IMR-90 (cell line): ENCODE data around the gene TMEM145. TPM values are rescaled to one million over a fixed set of nuclear protein-coding genes. Genes with fewer than 3 reads are reported as not detected.

Experiments used
- ATAC-seq: fragments of 200-7000 bp; cut with Tn5 transposase; 2 replicates; pipeline ENCODE4 v1.9.1; 2020; ENCODE audit warnings: low read depth, mild to moderate bottlenecking, moderate library complexity
- BruUV-seq: library from RNA; stranded (reverse); fragments of 400-500 nt; replicated peaks from 2 replicates; lab custom pipeline; 2021; lab: Mats Ljungman, UMichigan
- CTCF ChIA-PET: fragments of 300-600 bp; formaldehyde crosslinking; extraction: SDS; loops from one replicate; lab custom pipeline; 2021; ENCODE audit warnings: antibody characterized with exemption; lab: Yijun Ruan, JAX
- POLR2A ChIA-PET: fragments of 300-600 bp; sonication (Branson Sonifier 250); formaldehyde crosslinking; loops from one replicate; lab custom pipeline; 2022; ENCODE audit warnings: antibody characterized with exemption; ENCODE audit not compliant: unreplicated experiment; lab: Charles Lee
- DNase-seq: peaks from one replicate; pipeline ENCODE4 v3.0.0; 2013
- H2AFZ ChIP-seq: replicated peaks from 2 replicates; pipeline ENCODE3; 2013; ENCODE audit warnings: low read length, mild to moderate bottlenecking; ENCODE audit not compliant: poor library complexity
- H2AK5ac ChIP-seq: 2 replicates; pipeline ENCODE4 v1.6.1; 2013; ENCODE audit warnings: low read depth, low read length, inconsistent platforms
- H2AK9ac ChIP-seq: replicated peaks from 2 replicates; pipeline ENCODE3; 2013; ENCODE audit warnings: mild to moderate bottlenecking, low read depth, low read length, moderate library complexity; ENCODE audit not compliant: poor library complexity
- H2BK120ac ChIP-seq: 2 replicates; pipeline ENCODE4 v1.6.1; 2013; ENCODE audit warnings: low read depth, low read length, inconsistent platforms
- H2BK15ac ChIP-seq: 3 replicates; pipeline ENCODE4 v1.6.1; 2013; ENCODE audit warnings: low read depth, low read length, inconsistent platforms
- H2BK20ac ChIP-seq: 2 replicates; pipeline ENCODE4 v1.6.1; 2013; ENCODE audit warnings: low read depth, mild to moderate bottlenecking, inconsistent platforms, low read length, moderate library complexity
- H2BK5ac ChIP-seq: 2 replicates; pipeline ENCODE4 v1.6.1; 2013; ENCODE audit warnings: mild to moderate bottlenecking, low read depth, low read length, inconsistent platforms; ENCODE audit not compliant: poor library complexity, severe bottlenecking
- H3K14ac ChIP-seq: replicated peaks from 2 replicates; pipeline ENCODE4 v1.6.1; 2013; ENCODE audit warnings: low read depth, low read length, inconsistent platforms
- H3K18ac ChIP-seq: 2 replicates; pipeline ENCODE4 v1.6.1; 2013; ENCODE audit warnings: low read depth, low read length, control low read depth
- H3K23ac ChIP-seq: 2 replicates; pipeline ENCODE4 v1.6.1; 2013; ENCODE audit warnings: low read depth, low read length, inconsistent platforms
- H3K27ac ChIP-seq: 2 replicates; pipeline ENCODE4 v1.5.1; 2013; ENCODE audit warnings: mild to moderate bottlenecking, control low read depth, low read length; ENCODE audit not compliant: insufficient read depth
- H3K27me3 ChIP-seq: 2 replicates; pipeline ENCODE4 v1.6.1; 2013; ENCODE audit warnings: low read length; ENCODE audit not compliant: control insufficient read depth, insufficient read depth
- H3K36me3 ChIP-seq: 2 replicates; pipeline ENCODE4 v1.6.1; 2013; ENCODE audit warnings: low read length, mixed read lengths; ENCODE audit not compliant: control insufficient read depth, insufficient read depth
- H3K4ac ChIP-seq: 2 replicates; pipeline ENCODE4 v1.6.1; 2013; ENCODE audit warnings: low read depth, low read length, inconsistent platforms
- H3K4me1 ChIP-seq: 2 replicates; pipeline ENCODE4 v1.6.1; 2013; ENCODE audit warnings: low read length, mixed read lengths; ENCODE audit not compliant: control insufficient read depth, insufficient read depth
- H3K4me2 ChIP-seq: 2 replicates; pipeline ENCODE4 v1.6.1; 2013; ENCODE audit warnings: low read depth, mild to moderate bottlenecking, control low read depth, low read length, moderate library complexity
- H3K4me3 ChIP-seq: 2 replicates; pipeline ENCODE4 v1.5.1; 2013; ENCODE audit warnings: low read depth, mild to moderate bottlenecking, control low read depth, low read length, moderate library complexity; ENCODE audit not compliant: insufficient read depth
- H3K56ac ChIP-seq: 2 replicates; pipeline ENCODE4 v1.6.1; 2013; ENCODE audit warnings: low read length, inconsistent platforms; ENCODE audit not compliant: insufficient read depth; ENCODE audit errors: extremely low read depth
- H3K79me1 ChIP-seq, 2 experiments: 2 replicates each; pipeline ENCODE4 v1.6.1; 2013; ENCODE audit warnings: low read length in 2 of 2, inconsistent platforms in 1 of 2, low read depth in 1 of 2
- H3K9ac ChIP-seq: 2 replicates; pipeline ENCODE4 v1.6.1; 2013; ENCODE audit warnings: low read depth, low read length, control low read depth
- H3K9me1 ChIP-seq: 2 replicates; pipeline ENCODE4 v1.6.1; 2013; ENCODE audit warnings: low read length, inconsistent platforms; ENCODE audit not compliant: insufficient read depth
- H3K9me3 ChIP-seq: 2 replicates; pipeline ENCODE4 v1.6.1; 2013; ENCODE audit warnings: low read length; ENCODE audit not compliant: control insufficient read depth, insufficient read depth
- H4K20me1 ChIP-seq: 2 replicates; pipeline ENCODE4 v1.6.1; 2013; ENCODE audit warnings: low read length, inconsistent platforms; ENCODE audit not compliant: insufficient read depth
- H4K5ac ChIP-seq: 2 replicates; pipeline ENCODE4 v1.6.1; 2013; ENCODE audit warnings: mild to moderate bottlenecking, low read depth, low read length, control low read depth
- H4K8ac ChIP-seq, 2 experiments: 2 replicates each; pipeline ENCODE4 v1.6.1; 2013; ENCODE audit warnings: low read depth in 2 of 2, low read length in 2 of 2, control low read depth in 1 of 2, inconsistent platforms in 1 of 2
- H4K91ac ChIP-seq: 2 replicates; pipeline ENCODE4 v1.6.1; 2013; ENCODE audit warnings: low read depth, low read length, inconsistent platforms; ENCODE audit not compliant: insufficient read depth
- MAFK ChIP-seq: IDR thresholded peaks from 2 replicates; pipeline ENCODE4 v1.6.1; 2012; ENCODE audit warnings: low read depth, low read length, improper control_type of control experiment
- MXI1 ChIP-seq: IDR thresholded peaks from 2 replicates; pipeline ENCODE4 v1.6.1; 2012; ENCODE audit warnings: low read depth, mild to moderate bottlenecking, low read length, moderate library complexity, borderline replicate concordance
- POLR2A ChIP-seq: IDR thresholded peaks from 2 replicates; pipeline ENCODE4 v1.6.1; 2012; ENCODE audit warnings: mild to moderate bottlenecking, low read depth, low read length
- USF2 ChIP-seq: fragments of 150-350 bp; IDR thresholded peaks from 2 replicates; pipeline ENCODE4 v1.6.1; 2017; ENCODE audit warnings: mild to moderate bottlenecking, antibody characterized with exemption, low read length, low read depth
- WGBS, 2 experiments: methylation state at CpG; one replicate each; pipeline versions ENCODE4 v1.1.5 to v1.1.7; 2013; ENCODE audit warnings: missing lambda C conversion rate in 2 of 2; ENCODE audit not compliant: insufficient read length in 1 of 2; ENCODE audit errors: extremely low coverage in 2 of 2; 5-methylcytosine and 5-hydroxymethylcytosine counted together
- dilution Hi-C: fragments of 300-500 bp; cut with HindIII; formaldehyde crosslinking; loops from one replicate; pipeline ENCODE4 v1.14.3; 2018; ENCODE audit warnings: low sequenced_read_pairs; ENCODE audit not compliant: unreplicated experiment
- in situ Hi-C: fragments of 300-500 bp; cut with MboI; formaldehyde crosslinking; loops from 3 replicates; pipeline ENCODE4 v1.14.3; 2019; ENCODE audit warnings: low sequenced_read_pairs, inconsistent platforms, mixed read lengths
- intact Hi-C: fragments of 100-400 bp; cut with micrococcal nuclease; formaldehyde crosslinking; loops from 2 replicates; pipeline ENCODE4 v1.10.0; 2022
- polyA plus RNA-seq, 3 experiments: library from polyadenylated mRNA; depleted of rRNA; stranded (reverse); fragments of >200 nt; gene quantifications; 2 replicates each; pipeline ENCODE4 v1.2.3, GENCODE V29; 2012; ENCODE audit warnings: low replicate concordance in 1 of 3
- total RNA-seq: library from RNA; depleted of rRNA; stranded (reverse); fragments of >200 nt; gene quantifications from 2 replicates; pipeline ENCODE4 v1.2.3, GENCODE V29; 2012
- TF ChIP-seq, protein P1 (sequence below): fragments of 150-350 bp; IDR thresholded peaks from 2 replicates; pipeline ENCODE4 v1.6.1; 2016; ENCODE audit warnings: low read depth, mild to moderate bottlenecking, low read length, moderate library complexity, borderline replicate concordance

TMEM145 gene
- total and polyA plus RNA-seq, 2 of the 4 experiments (the other 2 are of a cell fraction): under 0.01 to 0.41 TPM

- no peak overlapping the region for H3K56ac ChIP-seq
- H4K8ac ChIP-seq: no peak overlapping the region
- no peak overlapping the region for H3K4ac ChIP-seq
- no peak overlapping the region for H3K18ac ChIP-seq
- peaks cover 2% of the 10 kb centered on the region; the same call in 1 of the 2 replicates for H3K9me1 ChIP-seq
- H4K91ac ChIP-seq: no peak overlapping the region
- no peaks in the 10 kb centered on the region for H3K36me3 ChIP-seq
- peaks cover 19% of the 10 kb centered on the region for H3K27me3 ChIP-seq
- H2BK15ac ChIP-seq: no peak overlapping the region
- TF ChIP-seq, protein P1, sequence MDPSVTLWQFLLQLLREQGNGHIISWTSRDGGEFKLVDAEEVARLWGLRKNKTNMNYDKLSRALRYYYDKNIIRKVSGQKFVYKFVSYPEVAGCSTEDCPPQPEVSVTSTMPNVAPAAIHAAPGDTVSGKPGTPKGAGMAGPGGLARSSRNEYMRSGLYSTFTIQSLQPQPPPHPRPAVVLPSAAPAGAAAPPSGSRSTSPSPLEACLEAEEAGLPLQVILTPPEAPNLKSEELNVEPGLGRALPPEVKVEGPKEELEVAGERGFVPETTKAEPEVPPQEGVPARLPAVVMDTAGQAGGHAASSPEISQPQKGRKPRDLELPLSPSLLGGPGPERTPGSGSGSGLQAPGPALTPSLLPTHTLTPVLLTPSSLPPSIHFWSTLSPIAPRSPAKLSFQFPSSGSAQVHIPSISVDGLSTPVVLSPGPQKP: no peak
- TF ChIP-seq MAFK (no peak), USF2 (no peak), POLR2A (no peak), MXI1 (no peak)
- no peak overlapping the region for H3K27ac ChIP-seq
- no peak overlapping the region for H4K5ac ChIP-seq
- no peak overlapping the region for H2BK120ac ChIP-seq
- no CpG with 5 or more reads among the region's 5 CpGs for WGBS, 2 experiments
- H3K4me3 ChIP-seq: no peak overlapping the region
- ChIA-PET CTCF (no interaction called here), POLR2A (no interaction called here)
- H3K79me1 ChIP-seq: peaks cover 16 to 56% of the 10 kb centered on the region in 2 experiments
- no peak overlapping the region for H3K23ac ChIP-seq
- no TSS peak for BruUV-seq
- peaks cover 4% of the 10 kb centered on the region for H3K4me1 ChIP-seq
- H2BK20ac ChIP-seq: no peak overlapping the region
- in situ Hi-C loops (loop anchor here (10.0 kb wide), 1 partner anchor 193 kb away; the partner anchor contains the start of gene POU2F2), dilution Hi-C loops (no loop called here), intact Hi-C loops (no loop called here)
- no peak overlapping the region for H3K14ac ChIP-seq
- H2BK5ac ChIP-seq: no peak overlapping the region
- no peak overlapping the region for H2AK9ac ChIP-seq
- DNase-seq: no peak
- H4K20me1 ChIP-seq: peaks cover 18% of the 10 kb centered on the region; the same call in 1 of the 2 replicates
- no peak overlapping the region for H2AFZ ChIP-seq
- no peak for ATAC-seq
- no peak overlapping the region for H3K4me2 ChIP-seq
- H2AK5ac ChIP-seq: no peak overlapping the region
- no peak overlapping the region for H3K9ac ChIP-seq
- H3K9me3 ChIP-seq: no peaks in the 10 kb centered on the region
These were observed 14.3 kb downstream of the TMEM145 start for GRCh38 chr19:42327381-42327780.
